ENCODE data around the gene TICRR. TPM values are rescaled to one million over a fixed set of nuclear protein-coding genes. Genes with fewer than 3 reads are reported as not detected.

Gene TICRR
- total and polyA plus RNA-seq, 7 experiments from 2014 or later: 0.11 to 15.5 (median 0.19) TPM; not detected in 1

DNA sequence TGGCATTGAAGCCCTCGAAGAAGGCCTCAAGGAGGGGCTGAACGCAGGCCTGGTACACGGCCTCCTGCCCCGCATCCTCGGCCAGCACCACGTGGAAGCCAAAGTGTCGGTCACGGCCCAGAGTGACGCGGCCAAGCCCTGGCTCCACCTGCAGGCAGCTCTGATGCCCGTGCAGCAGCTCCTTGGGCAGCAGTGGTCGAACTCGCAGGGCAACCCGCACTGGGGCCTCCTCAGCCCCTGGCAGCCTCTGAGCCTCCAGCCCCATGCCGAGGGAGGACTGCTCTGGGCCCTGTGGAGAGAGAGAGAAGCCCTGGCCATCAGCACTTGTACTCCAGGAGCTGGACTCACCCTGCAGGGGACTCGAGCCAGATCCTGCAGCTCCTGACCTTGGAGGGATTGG lies 77.4 kb downstream of the TICRR start:
- Mint-ChIP-seq H3K27me3 (peaks cover 29 to 56% (median 41%) of the 10 kb centered on the region in 5 donors), H3K4me3 (no peak overlapping the region), H3K9me3 (peaks cover 0 to 5% (median 0%) of the 10 kb centered on the region in 11 donors), H3K4me1 (peaks cover 10 to 16% (median 12%) of the 10 kb centered on the region in 7 donors), H3K27ac (no peak overlapping the region), H3K36me3 (peaks cover 0 to 8% (median 0%) of the 10 kb centered on the region in 5 donors)
- H3K4me1 ChIP-seq (ENCODE audit: control insufficient read depth in 2 of 2, insufficient read depth in 2 of 2, low read length in 2 of 2): peaks cover 0 to 4% of the 10 kb centered on the region in 2 donors
- peaks cover 0 to 3% of the 10 kb centered on the region in 2 donors for H3K27me3 ChIP-seq (ENCODE audit: control insufficient read depth in 2 of 2, insufficient read depth in 2 of 2, low read length in 2 of 2)
- no peaks in the 10 kb centered on the region for H3K36me3 ChIP-seq (ENCODE audit: control insufficient read depth in 2 of 3, insufficient read depth in 3 of 3, low read length in 3 of 3)
- ATAC-seq (no peak), DNase-seq (no peak)
- POLR2A ChIA-PET: no interaction called here
- H3K27ac ChIP-seq (ENCODE audit: low read depth, low read length): no peak overlapping the region
- H3K9me3 ChIP-seq (ENCODE audit: control insufficient read depth in 2 of 3, low read length in 3 of 3): no peaks in the 10 kb centered on the region
- CTCF ChIA-PET: no interaction called here
- no peak overlapping the region for H3K4me3 ChIP-seq (ENCODE audit: low read length)
- intact Hi-C loops (cut with micrococcal nuclease): no loop called here

DNA sequence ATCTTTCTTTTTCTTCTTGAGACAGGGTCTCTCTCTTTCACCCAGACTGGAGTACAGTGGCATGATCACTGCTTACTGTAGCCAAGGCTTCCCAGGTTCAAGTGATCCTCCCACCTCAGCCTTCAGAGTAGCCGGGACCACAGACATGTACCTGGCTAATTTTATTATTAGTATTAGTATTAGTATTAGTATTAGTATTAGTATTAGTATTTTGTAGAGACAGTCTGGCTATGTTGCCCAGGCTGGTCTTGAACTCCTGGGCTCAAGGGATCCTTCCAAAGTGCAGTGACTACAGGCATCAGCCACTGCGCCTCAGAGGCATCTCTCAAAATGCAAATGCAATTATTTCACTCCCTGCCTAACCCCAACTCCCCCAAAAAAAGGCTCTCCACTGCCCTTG lies 78.3 kb downstream of the TICRR start:
- Histone ChIP-seq H3K4me3 (ENCODE audit: low read length) (no peak overlapping the region), H3K27ac (ENCODE audit: low read depth, low read length) (no peak overlapping the region), H3K4me1 (ENCODE audit: control insufficient read depth in 2 of 2, insufficient read depth in 2 of 2, low read length in 2 of 2) (peaks cover 0 to 4% of the 10 kb centered on the region in 2 donors), H3K36me3 (ENCODE audit: control insufficient read depth in 2 of 3, insufficient read depth in 3 of 3, low read length in 3 of 3) (no peaks in the 10 kb centered on the region), H3K9me3 (ENCODE audit: control insufficient read depth in 2 of 3, low read length in 3 of 3) (no peaks in the 10 kb centered on the region), H3K27me3 (ENCODE audit: control insufficient read depth in 2 of 2, insufficient read depth in 2 of 2, low read length in 2 of 2) (peaks cover 0 to 3% of the 10 kb centered on the region in 2 donors)
- peak overlapping the region in 1 of 10 donors; percentile 41 for H3K4me3 Mint-ChIP-seq
- ATAC-seq (no peak), DNase-seq (no peak)
- peaks cover 10 to 16% (median 12%) of the 10 kb centered on the region in 7 donors for H3K4me1 Mint-ChIP-seq
- CTCF ChIA-PET: no interaction called here
- peaks cover 29 to 61% (median 44%) of the 10 kb centered on the region in 5 donors for H3K27me3 Mint-ChIP-seq
- POLR2A ChIA-PET: no interaction called here
- H3K27ac Mint-ChIP-seq: no peak overlapping the region
- H3K9me3 Mint-ChIP-seq: peaks cover 0 to 5% (median 0%) of the 10 kb centered on the region in 11 donors
- peaks cover 0 to 8% (median 0%) of the 10 kb centered on the region in 5 donors for H3K36me3 Mint-ChIP-seq
- intact Hi-C loops (cut with micrococcal nuclease): no loop called here

- intact Hi-C loops (cut with micrococcal nuclease): no loop called here
- H3K27me3 Mint-ChIP-seq: peaks cover 37 to 65% (median 49%) of the 10 kb centered on the region in 5 donors
- DNase-seq: no peak
- Histone ChIP-seq H3K27me3 (ENCODE audit: control insufficient read depth in 2 of 2, insufficient read depth in 2 of 2, low read length in 2 of 2) (peaks cover 0 to 3% of the 10 kb centered on the region in 2 donors), H3K27ac (ENCODE audit: low read depth, low read length) (no peak overlapping the region), H3K4me1 (ENCODE audit: control insufficient read depth in 2 of 2, insufficient read depth in 2 of 2, low read length in 2 of 2) (peaks cover 0 to 4% of the 10 kb centered on the region in 2 donors), H3K9me3 (ENCODE audit: control insufficient read depth in 2 of 3, low read length in 3 of 3) (no peaks in the 10 kb centered on the region), H3K36me3 (ENCODE audit: control insufficient read depth in 2 of 3, insufficient read depth in 3 of 3, low read length in 3 of 3) (no peaks in the 10 kb centered on the region), H3K4me3 (ENCODE audit: low read length) (no peak overlapping the region)
- H3K9me3 Mint-ChIP-seq: peaks cover 0 to 5% (median 0%) of the 10 kb centered on the region in 11 donors
- peaks cover 10 to 16% (median 12%) of the 10 kb centered on the region in 7 donors for H3K4me1 Mint-ChIP-seq
- peaks cover 0 to 8% (median 0%) of the 10 kb centered on the region in 5 donors for H3K36me3 Mint-ChIP-seq
- H3K4me3 Mint-ChIP-seq: peak overlapping the region in 8 of 10 donors; percentile 36 to 82 (median 70)
- H3K27ac Mint-ChIP-seq: no peak overlapping the region
- ChIA-PET POLR2A (no interaction called here), CTCF (no interaction called here)
- ATAC-seq: no peak
Observed at GRCh38 chr15:89654301-89654761, 79.1 kb downstream of the TICRR start.

DNA sequence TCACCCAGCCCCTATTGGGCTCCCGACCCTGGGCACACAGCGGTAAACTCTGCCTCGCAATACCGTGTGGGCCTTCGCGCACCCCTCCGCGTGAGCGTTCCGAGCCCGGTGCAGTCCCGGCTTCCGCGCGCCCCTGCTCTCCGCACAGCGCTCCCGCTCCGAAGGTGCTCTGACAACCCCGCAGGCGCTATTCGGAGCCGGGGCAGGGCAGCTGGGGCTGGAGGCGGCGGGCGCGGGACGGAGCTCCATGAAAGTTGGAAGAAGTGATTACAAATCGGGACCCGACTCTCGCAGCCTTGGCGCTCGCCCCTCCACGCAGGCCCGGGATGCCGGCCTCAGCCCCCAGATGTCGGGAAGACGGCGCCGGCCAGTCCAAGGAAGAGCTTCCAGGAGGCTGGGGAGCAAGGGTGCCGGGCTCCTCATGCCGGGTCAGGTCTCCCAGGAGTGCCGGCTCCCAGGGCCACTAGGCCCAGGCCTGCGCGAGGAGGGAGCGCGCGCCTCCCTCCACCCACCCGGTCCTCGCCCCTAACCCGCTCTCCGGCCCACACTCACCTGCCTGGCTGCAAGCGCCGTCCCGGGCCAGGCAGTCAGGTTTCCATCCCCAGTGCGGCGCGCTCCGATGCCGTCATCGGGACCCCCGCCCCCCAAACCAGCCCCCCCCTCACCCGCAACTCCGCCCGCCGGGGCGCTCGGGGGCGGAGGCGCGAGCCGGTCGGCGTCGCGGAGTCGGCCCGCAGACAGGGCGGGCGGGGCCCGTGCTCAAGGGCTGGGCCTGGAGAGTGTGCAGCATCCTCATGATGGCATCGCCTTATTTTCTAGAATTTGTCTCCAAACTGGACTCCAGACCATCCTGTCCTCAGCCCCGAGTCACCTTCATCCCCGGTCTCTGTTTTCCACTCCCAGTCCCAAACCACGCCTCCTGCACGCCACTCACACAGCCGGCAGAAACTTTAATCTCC lies 79.9 kb downstream of the TICRR start, which contains the start of gene KIF7:
Gene KIF7 (minus strand): TSS at position 621 of the 959 bp plus-strand sequence. CDS start 2,537 bp downstream, outside the sequence.
- H3K4me1 Mint-ChIP-seq: peaks cover 10 to 16% (median 12%) of the 10 kb centered on the region in 7 donors
- peaks cover 0 to 3% of the 10 kb centered on the region in 2 donors for H3K27me3 ChIP-seq (ENCODE audit: control insufficient read depth in 2 of 2, insufficient read depth in 2 of 2, low read length in 2 of 2)
- ATAC-seq: peak; percentile 66
- H3K9me3 Mint-ChIP-seq: peaks cover 0 to 5% (median 0%) of the 10 kb centered on the region in 11 donors
- H3K4me1 ChIP-seq (ENCODE audit: control insufficient read depth in 2 of 2, insufficient read depth in 2 of 2, low read length in 2 of 2): peaks cover 0 to 4% of the 10 kb centered on the region in 2 donors
- H3K36me3 Mint-ChIP-seq: peaks cover 0 to 8% (median 0%) of the 10 kb centered on the region in 5 donors
- intact Hi-C loops (cut with micrococcal nuclease): no loop called here
- no peaks in the 10 kb centered on the region for H3K36me3 ChIP-seq (ENCODE audit: control insufficient read depth in 2 of 3, insufficient read depth in 3 of 3, low read length in 3 of 3)
- CTCF ChIA-PET: no interaction called here
- H3K27ac Mint-ChIP-seq: no peak within 1 kb of the TSS
- H3K4me3 ChIP-seq (ENCODE audit: low read length): no peak within 1 kb of the TSS
- POLR2A ChIA-PET: no interaction called here
- H3K27ac ChIP-seq (ENCODE audit: low read depth, low read length): no peak within 1 kb of the TSS
- DNase-seq: peak in 1 of 9 donors; percentile 34
- peak within 1 kb of the TSS; percentile 27 to 82 (median 72) for H3K4me3 Mint-ChIP-seq
- no peaks in the 10 kb centered on the region for H3K9me3 ChIP-seq (ENCODE audit: control insufficient read depth in 2 of 3, low read length in 3 of 3)
- H3K27me3 Mint-ChIP-seq: peaks cover 43 to 72% (median 56%) of the 10 kb centered on the region in 5 donors

DNA sequence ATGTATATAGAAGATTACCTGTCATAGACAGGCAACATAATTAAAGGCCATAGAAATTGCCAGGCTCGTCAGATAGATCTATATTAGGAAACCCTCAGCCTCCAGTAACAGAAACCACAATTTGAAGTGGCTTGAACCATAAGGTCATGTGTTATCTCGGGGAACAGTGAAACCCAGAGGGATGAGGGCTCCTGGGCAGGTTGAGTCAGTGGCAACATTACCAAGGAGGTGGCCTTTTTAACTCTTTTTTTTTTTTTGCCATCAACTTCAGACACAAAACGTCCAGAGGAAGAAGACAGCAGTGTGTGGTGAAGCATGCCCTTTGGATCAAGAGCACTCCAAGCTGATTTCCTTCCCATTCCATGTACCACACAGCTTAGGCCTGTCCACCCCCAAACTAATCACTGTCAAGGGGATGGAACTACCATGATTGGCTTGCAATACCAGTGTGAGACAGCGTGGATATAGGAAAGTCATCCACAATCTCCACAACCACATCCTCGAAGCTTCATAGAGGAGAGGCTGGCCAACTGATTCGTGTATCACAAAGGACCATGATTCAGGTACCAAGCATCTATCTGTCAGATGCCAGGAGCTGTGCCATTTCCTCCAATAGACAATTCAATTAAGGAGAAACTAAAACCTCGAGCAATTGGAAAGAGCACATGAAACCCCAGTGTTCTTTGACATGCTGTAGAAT lies 81.0 kb downstream of the TICRR start:
- Histone ChIP-seq H3K4me1 (ENCODE audit: control insufficient read depth in 2 of 2, insufficient read depth in 2 of 2, low read length in 2 of 2) (peaks cover 0 to 4% of the 10 kb centered on the region in 2 donors), H3K27me3 (ENCODE audit: control insufficient read depth in 2 of 2, insufficient read depth in 2 of 2, low read length in 2 of 2) (peaks cover 0 to 3% of the 10 kb centered on the region in 2 donors), H3K4me3 (ENCODE audit: low read length) (no peak overlapping the region), H3K9me3 (ENCODE audit: control insufficient read depth in 2 of 3, low read length in 3 of 3) (no peaks in the 10 kb centered on the region), H3K27ac (ENCODE audit: low read depth, low read length) (no peak overlapping the region), H3K36me3 (ENCODE audit: control insufficient read depth in 2 of 3, insufficient read depth in 3 of 3, low read length in 3 of 3) (no peaks in the 10 kb centered on the region)
- Mint-ChIP-seq H3K36me3 (peaks cover 0 to 8% (median 0%) of the 10 kb centered on the region in 5 donors), H3K4me3 (peak overlapping the region in 8 of 10 donors; percentile 57 to 78 (median 72)), H3K27ac (no peak overlapping the region), H3K9me3 (peaks cover 0 to 5% (median 0%) of the 10 kb centered on the region in 11 donors), H3K4me1 (peaks cover 10 to 16% (median 12%) of the 10 kb centered on the region in 7 donors), H3K27me3 (peaks cover 44 to 78% (median 67%) of the 10 kb centered on the region in 5 donors)
- CTCF ChIA-PET: no interaction called here
- ATAC-seq (no peak), DNase-seq (no peak)
- intact Hi-C loops (cut with micrococcal nuclease): no loop called here
- POLR2A ChIA-PET: no interaction called here

DNA sequence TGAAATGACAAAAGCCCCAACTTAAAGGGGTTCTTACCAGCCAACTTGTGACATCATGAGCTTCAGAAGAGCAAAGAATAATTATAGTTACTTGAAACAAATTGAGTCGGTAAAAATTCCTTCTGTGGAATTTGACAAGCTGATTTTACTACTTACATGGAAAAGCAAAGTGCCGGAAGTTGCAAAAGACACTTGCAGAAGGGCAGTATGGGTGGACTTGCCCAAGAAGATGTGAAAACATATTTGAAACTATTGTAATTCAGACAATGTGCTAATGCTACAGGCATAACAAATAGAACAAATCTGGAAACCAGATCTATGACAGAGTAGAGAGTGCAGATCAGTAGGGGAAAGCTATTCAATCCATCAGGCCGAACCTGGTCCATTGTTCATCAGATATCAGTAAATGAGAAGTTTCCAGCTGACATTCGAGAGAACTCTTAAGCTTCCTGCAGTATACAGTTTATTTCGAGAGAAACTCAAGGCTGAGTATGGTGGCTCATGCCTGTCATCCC lies 82.5 kb downstream of the TICRR start:
- no peak overlapping the region for H3K27ac ChIP-seq (ENCODE audit: low read depth, low read length)
- intact Hi-C loops (cut with micrococcal nuclease): no loop called here
- no peaks in the 10 kb centered on the region for H3K9me3 ChIP-seq (ENCODE audit: control insufficient read depth in 2 of 3, low read length in 3 of 3)
- H3K36me3 ChIP-seq (ENCODE audit: control insufficient read depth in 2 of 3, insufficient read depth in 3 of 3, low read length in 3 of 3): no peaks in the 10 kb centered on the region
- H3K27me3 ChIP-seq (ENCODE audit: control insufficient read depth in 2 of 2, insufficient read depth in 2 of 2, low read length in 2 of 2): peaks cover 0 to 3% of the 10 kb centered on the region in 2 donors
- H3K4me1 ChIP-seq (ENCODE audit: control insufficient read depth in 2 of 2, insufficient read depth in 2 of 2, low read length in 2 of 2): peaks cover 0 to 4% of the 10 kb centered on the region in 2 donors
- no peak for DNase-seq
- no peak overlapping the region for H3K4me3 ChIP-seq (ENCODE audit: low read length)
- H3K27ac Mint-ChIP-seq: no peak overlapping the region
- POLR2A ChIA-PET: no interaction called here
- no peak for ATAC-seq
- H3K36me3 Mint-ChIP-seq: peaks cover 0 to 8% (median 0%) of the 10 kb centered on the region in 5 donors
- peaks cover 0 to 5% (median 0%) of the 10 kb centered on the region in 11 donors for H3K9me3 Mint-ChIP-seq
- peaks cover 42 to 71% (median 70%) of the 10 kb centered on the region in 5 donors for H3K27me3 Mint-ChIP-seq
- H3K4me3 Mint-ChIP-seq: no peak overlapping the region
- CTCF ChIA-PET: interaction anchor here (0.6 to 0.8 kb wide), 2 partner anchors 11 to 344 kb away, joined by 3 read pairs; partner anchors contain the start of gene ZNF710
- H3K4me1 Mint-ChIP-seq: peaks cover 10 to 16% (median 12%) of the 10 kb centered on the region in 7 donors

Data from naive thymus-derived CD4-positive, alpha-beta T cell (primary cell).